Upper lobe of left lung (tissue), 6 donors: ENCODE data around the gene SERPINA12. TPM values are rescaled to one million over a fixed set of nuclear protein-coding genes. Genes with fewer than 3 reads are reported as not detected.

Source experiments
- ATAC-seq, 2 donors: fragments of 200-7000 bp; cut with Tn5 transposase; one replicate each; pipeline ENCODE4 v1.9.1; 2022; ENCODE audit warnings: mild to moderate bottlenecking in 2 of 2, moderate library complexity in 2 of 2; ENCODE audit not compliant: low FRiP score in 2 of 2
- DNase-seq, 2 donors: peaks; one replicate each; pipeline ENCODE4 v3.0.0-alpha.2; 2019 to 2020
- H3K27ac ChIP-seq, 4 donors: fragments of 200-600 bp; sonication (generic); one replicate each; pipeline ENCODE4 v1.5.1; 2016 to 2019
- H3K27me3 ChIP-seq, 4 donors: fragments of 200-600 bp; sonication (generic); one replicate each; pipeline ENCODE4 v1.5.1; 2017 to 2019
- H3K36me3 ChIP-seq, 4 donors: fragments of 200-600 bp; sonication (generic); one replicate each; pipeline ENCODE4 v1.5.1; 2016 to 2019
- H3K4me1 ChIP-seq, 4 donors: fragments of 200-600 bp; sonication (generic); one replicate each; pipeline ENCODE4 v1.5.1; 2018 to 2019
- H3K4me3 ChIP-seq, 4 donors: fragments of 200-600 bp; sonication (generic); one replicate each; pipeline ENCODE4 v1.5.1; 2017 to 2019; ENCODE audit warnings: mild to moderate bottlenecking in 2 of 4, moderate library complexity in 1 of 4
- H3K9me3 ChIP-seq, 4 donors: fragments of 200-600 bp; sonication (generic); one replicate each; pipeline ENCODE4 v1.5.1; 2018 to 2019
- CTCF ChIP-seq, 6 experiments: fragments of 450-650 bp in 4 of 6; fragments of 200-600 bp in 2 of 6; sonication (generic) in 2 of 6; IDR thresholded peaks; one replicate each; pipeline ENCODE4 v1.5.1; 2016 to 2019; ENCODE audit warnings: antibody characterized with exemption in 6 of 6
- EP300 ChIP-seq, 4 donors: sonication (generic); formaldehyde crosslinking; IDR thresholded peaks; one replicate each; pipeline ENCODE4 v1.5.1; 2017; ENCODE audit warnings: antibody characterized with exemption in 4 of 4, control low read depth in 2 of 4
- POLR2A ChIP-seq, 4 donors: fragments of 450-650 bp; IDR thresholded peaks; one replicate each; pipeline ENCODE4 v1.5.1; 2016 to 2017; ENCODE audit warnings: antibody characterized with exemption in 4 of 4, mild to moderate bottlenecking in 2 of 4
- POLR2AphosphoS5 ChIP-seq, 2 donors: sonication (generic); formaldehyde crosslinking; IDR thresholded peaks; one replicate each; pipeline ENCODE4 v1.5.1; 2017; ENCODE audit warnings: antibody characterized with exemption in 2 of 2
- WGBS, 2 donors: methylation state at CpG; one replicate each; pipeline ENCODE4 v1.1.5; 2017 to 2018; 5-methylcytosine and 5-hydroxymethylcytosine counted together
- total RNA-seq, 6 donors: library from RNA; depleted of rRNA in 4 of 6; stranded (reverse); fragments of >200 nt in 4 of 6; gene quantifications; one replicate each; pipeline versions ENCODE4 v1.1.0 to v1.2.1, GENCODE V29; 2016 to 2021
- donor health status: DM: no; HTN: no; CAD: no; lungs with moderate emphysema.
- donor health status: DM: no; HTN: yes; CAD: no; lungs with severe emphysema.

The SERPINA12 gene
- total RNA-seq, 6 donors from 2014 or later = not detected

- no peak for ATAC-seq
- no peak overlapping the region for H3K27ac ChIP-seq
These were observed 28.9 kb upstream of the SERPINA12 start for GRCh38 chr14:94538070-94538740.

GRCh38 chr14:94536836-94537235 lies 27.6 kb upstream of the SERPINA12 start:
- no peak for ATAC-seq
- H3K4me1 ChIP-seq = no peaks in the 10 kb centered on the region
- H3K27me3 ChIP-seq = no peaks in the 10 kb centered on the region
- no peak overlapping the region for H3K4me3 ChIP-seq
- TF ChIP-seq CTCF (IDR thresholded peaks at IDR 0.05) (no peak), EP300 (IDR thresholded peaks at IDR 0.05) (no peak), POLR2A (IDR thresholded peaks at IDR 0.05) (no peak), POLR2AphosphoS5 (IDR thresholded peaks at IDR 0.05) (no peak)
- H3K27ac ChIP-seq = no peak overlapping the region
- no peaks in the 10 kb centered on the region for H3K9me3 ChIP-seq
- 47 to 70% methylated on average over 2 of the region's 2 CpGs for WGBS, 2 donors
- DNase-seq = no peak
- no peaks in the 10 kb centered on the region for H3K36me3 ChIP-seq

More at GRCh38 chr14:94538070-94538740, 28.9 kb upstream of the SERPINA12 start:
- Histone ChIP-seq H3K4me1 (no peaks in the 10 kb centered on the region), H3K36me3 (no peaks in the 10 kb centered on the region), H3K9me3 (no peaks in the 10 kb centered on the region), H3K4me3 (no peak overlapping the region), H3K27me3 (no peaks in the 10 kb centered on the region)
- WGBS, 2 donors = 79 to 82% methylated on average over 5 to 6 of the region's 6 CpGs
- DNase-seq = no peak
- TF ChIP-seq EP300 (IDR thresholded peaks at IDR 0.05) = no peak

- WGBS, 2 donors = 72 to 77% methylated on average over 3 of the region's 3 CpGs
- Histone ChIP-seq H3K4me3 (no peak overlapping the region), H3K4me1 (no peaks in the 10 kb centered on the region), H3K27ac (no peak overlapping the region), H3K27me3 (no peaks in the 10 kb centered on the region), H3K36me3 (no peaks in the 10 kb centered on the region), H3K9me3 (no peaks in the 10 kb centered on the region)
- ATAC-seq = no peak
- DNase-seq = no peak
- no peak for TF ChIP-seq POLR2A (IDR thresholded peaks at IDR 0.05)
- no peak for TF ChIP-seq CTCF (IDR thresholded peaks at IDR 0.05)
- TF ChIP-seq EP300 (IDR thresholded peaks at IDR 0.05) = no peak
- TF ChIP-seq POLR2AphosphoS5 (IDR thresholded peaks at IDR 0.05) = no peak
These were observed 26.2 kb upstream of the SERPINA12 start for GRCh38 chr14:94535506-94535905.

GRCh38 chr14:94532447-94532846 lies 23.2 kb upstream of the SERPINA12 start:
- no peaks in the 10 kb centered on the region for H3K9me3 ChIP-seq
- H3K36me3 ChIP-seq = no peaks in the 10 kb centered on the region
- 43 to 49% methylated on average over 2 of the region's 2 CpGs for WGBS, 2 donors
- DNase-seq = no peak
- H3K27me3 ChIP-seq = no peaks in the 10 kb centered on the region
- no peak overlapping the region for H3K4me3 ChIP-seq
- no peak for ATAC-seq
- H3K4me1 ChIP-seq = no peaks in the 10 kb centered on the region
- no peak for TF ChIP-seq CTCF (IDR thresholded peaks at IDR 0.05)
- no peak for TF ChIP-seq POLR2AphosphoS5 (IDR thresholded peaks at IDR 0.05)
- TF ChIP-seq POLR2A (IDR thresholded peaks at IDR 0.05) = no peak
- no peak for TF ChIP-seq EP300 (IDR thresholded peaks at IDR 0.05)
- H3K27ac ChIP-seq = no peak overlapping the region

- Histone ChIP-seq H3K36me3 (no peaks in the 10 kb centered on the region), H3K27me3 (no peaks in the 10 kb centered on the region), H3K4me3 (no peak overlapping the region), H3K4me1 (no peaks in the 10 kb centered on the region), H3K9me3 (no peaks in the 10 kb centered on the region), H3K27ac (no peak overlapping the region)
- DNase-seq = no peak
- no peak for TF ChIP-seq CTCF (IDR thresholded peaks at IDR 0.05)
- TF ChIP-seq POLR2A (IDR thresholded peaks at IDR 0.05) = no peak
- no peak for TF ChIP-seq EP300 (IDR thresholded peaks at IDR 0.05)
- TF ChIP-seq POLR2AphosphoS5 (IDR thresholded peaks at IDR 0.05) = no peak
- ATAC-seq = no peak
These were observed 21.9 kb upstream of the SERPINA12 start for GRCh38 chr14:94531187-94531586.
